NB4 (cell line): ENCODE results near the gene OPHN1.
A peak's percentile ranks its signal among the peaks of the same experiment; 100 is the strongest.

ENCODE experiments used
- DNase-seq: peaks from one replicate; pipeline ENCODE4 v3.0.0; 2010; ENCODE audit warnings: low read depth
- H3K4me3 ChIP-seq: one replicate; pipeline ENCODE4 v1.5.1; 2011; ENCODE audit warnings: mild to moderate bottlenecking, low read depth, low read length, moderate library complexity
- MAX ChIP-seq: IDR thresholded peaks from 2 replicates; pipeline ENCODE4 v1.6.1; 2011; ENCODE audit warnings: low read depth, low read length
- MYC ChIP-seq: IDR thresholded peaks from 2 replicates; pipeline ENCODE4 v1.6.1; 2011; ENCODE audit warnings: low read depth, low read length
- POLR2A ChIP-seq: IDR thresholded peaks from 2 replicates; pipeline ENCODE4 v1.6.1; 2011; ENCODE audit warnings: mild to moderate bottlenecking; ENCODE audit not compliant: insufficient read length; ENCODE audit errors: extremely low read depth
- TF ChIP-seq, protein P1 (sequence below): IDR thresholded peaks from one replicate; pipeline ENCODE4 v1.5.1; 2012; ENCODE audit warnings: low read depth, low read length

OPHN1 gene

GRCh38 chrX:68196939-68197791 is 236.1 kb downstream of the OPHN1 start:
- no peak for TF ChIP-seq MAX
- no peak for TF ChIP-seq MYC
- TF ChIP-seq, protein P1, sequence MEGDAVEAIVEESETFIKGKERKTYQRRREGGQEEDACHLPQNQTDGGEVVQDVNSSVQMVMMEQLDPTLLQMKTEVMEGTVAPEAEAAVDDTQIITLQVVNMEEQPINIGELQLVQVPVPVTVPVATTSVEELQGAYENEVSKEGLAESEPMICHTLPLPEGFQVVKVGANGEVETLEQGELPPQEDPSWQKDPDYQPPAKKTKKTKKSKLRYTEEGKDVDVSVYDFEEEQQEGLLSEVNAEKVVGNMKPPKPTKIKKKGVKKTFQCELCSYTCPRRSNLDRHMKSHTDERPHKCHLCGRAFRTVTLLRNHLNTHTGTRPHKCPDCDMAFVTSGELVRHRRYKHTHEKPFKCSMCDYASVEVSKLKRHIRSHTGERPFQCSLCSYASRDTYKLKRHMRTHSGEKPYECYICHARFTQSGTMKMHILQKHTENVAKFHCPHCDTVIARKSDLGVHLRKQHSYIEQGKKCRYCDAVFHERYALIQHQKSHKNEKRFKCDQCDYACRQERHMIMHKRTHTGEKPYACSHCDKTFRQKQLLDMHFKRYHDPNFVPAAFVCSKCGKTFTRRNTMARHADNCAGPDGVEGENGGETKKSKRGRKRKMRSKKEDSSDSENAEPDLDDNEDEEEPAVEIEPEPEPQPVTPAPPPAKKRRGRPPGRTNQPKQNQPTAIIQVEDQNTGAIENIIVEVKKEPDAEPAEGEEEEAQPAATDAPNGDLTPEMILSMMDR = peak; percentile 46
- no peak for TF ChIP-seq POLR2A
- no peak overlapping the region for H3K4me3 ChIP-seq
- DNase-seq = peak; percentile 45

DNA sequence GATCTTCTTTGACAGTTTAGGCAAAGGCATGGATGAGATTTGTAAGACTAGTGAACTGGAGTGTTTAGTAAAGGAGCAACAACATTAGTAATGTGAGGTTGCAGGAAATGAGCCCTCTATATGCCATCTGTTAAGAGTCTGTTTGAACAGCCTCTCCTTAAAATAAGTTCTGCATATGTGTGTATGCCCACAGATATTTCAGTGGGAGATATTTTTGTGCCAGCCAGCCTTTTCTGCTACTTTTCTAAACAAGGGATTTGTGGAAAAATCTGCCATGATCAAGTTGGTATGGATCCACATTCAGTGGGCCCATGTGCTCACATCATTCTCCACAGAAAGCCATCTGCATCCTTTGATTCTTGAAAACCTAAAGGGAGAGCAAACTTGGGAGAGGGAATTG is 237.7 kb downstream of the OPHN1 start:
- TF ChIP-seq, protein P1 = no peak
- no peak for TF ChIP-seq MYC
- no peak for TF ChIP-seq MAX
- TF ChIP-seq POLR2A = no peak

DNA sequence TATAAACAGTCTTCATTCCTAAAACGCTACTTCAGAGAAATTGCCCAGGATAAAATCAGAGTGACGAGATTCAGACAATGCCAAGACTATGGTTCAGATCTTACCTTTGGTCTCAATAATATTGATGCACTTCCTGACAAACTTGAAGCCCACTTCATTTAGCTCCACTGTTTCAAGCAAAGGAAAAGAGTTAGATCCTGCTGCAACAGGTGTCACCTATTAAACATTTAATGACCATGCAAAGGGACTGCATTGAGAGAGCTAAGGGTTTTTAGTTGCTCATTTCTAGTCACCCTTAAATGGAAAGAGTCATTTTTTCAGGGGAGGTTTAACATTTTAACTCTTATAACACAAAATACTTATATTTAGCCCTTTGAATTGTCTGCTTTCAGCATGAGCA is 239.5 kb downstream of the OPHN1 start:
- TF ChIP-seq, protein P1 = no peak
- TF ChIP-seq POLR2A (no peak), MAX (no peak), MYC (no peak)
- H3K4me3 ChIP-seq = no peak overlapping the region

More for the DNA sequence above, 237.7 kb downstream of the OPHN1 start:
- no peak overlapping the region for H3K4me3 ChIP-seq
- no peak for DNase-seq

DNA sequence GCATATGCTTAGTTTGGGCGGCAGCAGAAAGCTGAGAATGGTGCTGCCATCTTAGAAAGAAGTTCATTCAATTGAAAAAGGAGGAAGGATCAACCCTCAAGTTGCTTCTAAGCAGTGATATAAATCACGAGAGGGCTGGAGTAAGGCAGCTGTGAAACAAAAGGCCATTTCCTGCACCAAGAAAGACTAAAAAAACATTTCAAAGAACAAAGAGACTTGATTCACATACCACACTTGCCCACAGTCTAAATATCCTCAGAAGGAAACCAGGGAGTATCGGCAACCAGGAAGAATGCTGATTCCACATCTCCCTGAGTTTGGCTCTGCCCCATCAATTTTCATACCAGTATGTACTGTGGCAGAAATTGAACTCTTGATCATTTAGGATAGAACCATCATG is 240.1 kb downstream of the OPHN1 start:
- DNase-seq = no peak
- TF ChIP-seq POLR2A (no peak), MAX (no peak), MYC (no peak)
- TF ChIP-seq, protein P1 = no peak
- no peak overlapping the region for H3K4me3 ChIP-seq

More for the DNA sequence above, 239.5 kb downstream of the OPHN1 start:
- no peak for DNase-seq

DNA sequence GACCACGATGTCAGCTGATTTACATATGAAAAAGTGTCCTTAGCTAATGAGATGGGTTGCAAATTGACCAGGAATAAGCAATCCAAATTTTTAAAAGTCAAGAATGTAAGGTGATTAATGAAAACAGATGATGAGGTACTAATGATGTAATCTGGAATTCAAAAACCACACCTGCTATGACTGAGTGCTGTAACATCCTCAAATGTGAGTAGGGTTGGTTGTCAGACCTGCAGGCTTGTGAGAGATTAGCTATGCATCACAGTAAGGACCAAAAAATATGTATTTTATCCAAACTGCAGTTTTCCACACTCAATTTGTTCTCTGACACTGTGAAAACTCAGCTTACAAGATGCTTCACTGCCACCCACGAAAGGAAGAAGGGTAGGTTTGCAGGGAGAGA is 242.5 kb downstream of the OPHN1 start:
- TF ChIP-seq MAX = no peak
- TF ChIP-seq POLR2A = no peak
- TF ChIP-seq, protein P1 = no peak
- no peak for TF ChIP-seq MYC
- no peak for DNase-seq
- H3K4me3 ChIP-seq = no peak overlapping the region
